ENCODE results near the gene CDK16. TPM values are rescaled to one million over a fixed set of nuclear protein-coding genes. Genes with fewer than 3 reads are reported as not detected.
A peak's percentile ranks its signal among the peaks of the same experiment; 100 is the strongest.

Gene CDK16
- total and polyA plus RNA-seq, 2 of the 4 experiments (the other 2 are of a cell fraction): 85.3 to 106 TPM

GRCh38 chrX:47264483-47265173, 46.1 kb downstream of the CDK16 start:
- no peaks in the 10 kb centered on the region for H3K36me3 ChIP-seq (ENCODE audit: control insufficient read depth, insufficient read depth, low read length)
- H3K4me1 ChIP-seq (ENCODE audit: control insufficient read depth, insufficient read depth, low read length): no peaks in the 10 kb centered on the region
- peaks cover 8% of the 10 kb centered on the region for H3K27me3 ChIP-seq (ENCODE audit: control insufficient read depth, insufficient read depth, low read length)
- H3K23ac ChIP-seq (ENCODE audit: low read depth, low read length): no peak overlapping the region
- no peak overlapping the region for H2AK5ac ChIP-seq (ENCODE audit: low read depth, low read length)
- H2BK20ac ChIP-seq (ENCODE audit: low read depth, low read length): no peak overlapping the region
- no peak overlapping the region for H3K14ac ChIP-seq (replicated peaks; ENCODE audit: low read depth, low read length)
- peak overlapping the region; percentile 9 for H2AFZ ChIP-seq (replicated peaks; ENCODE audit: low read length, poor library complexity)
- intact Hi-C loops (cut with micrococcal nuclease): no loop called here
- no peak overlapping the region for H3K56ac ChIP-seq (ENCODE audit: extremely low read depth, insufficient read depth, low read length)
- BruUV-seq (replicated peaks): no TSS peak
- no peak overlapping the region for H4K91ac ChIP-seq (ENCODE audit: insufficient read depth, low read depth, low read length)
- WGBS, 2 experiments (ENCODE audit: extremely low coverage in 2 of 2, insufficient read length in 1 of 2): no CpG with 5 or more reads among the region's 7 CpGs
- peak; percentile 46 for ATAC-seq (ENCODE audit: low read depth)
- no peak overlapping the region for H3K4me3 ChIP-seq (ENCODE audit: insufficient read depth, low read depth, low read length)
- no peak overlapping the region for H3K4me2 ChIP-seq (ENCODE audit: low read depth, low read length)
- no peak overlapping the region for H2BK120ac ChIP-seq (ENCODE audit: low read depth, low read length)
- no peaks in the 10 kb centered on the region for H3K9me1 ChIP-seq (ENCODE audit: insufficient read depth, low read length)
- dilution Hi-C loops (cut with HindIII; ENCODE audit: low sequenced_read_pairs, unreplicated experiment): no loop called here
- in situ Hi-C loops (cut with MboI; ENCODE audit: low sequenced_read_pairs): no loop called here
- H4K20me1 ChIP-seq (ENCODE audit: insufficient read depth, low read length): no peaks in the 10 kb centered on the region
- H4K5ac ChIP-seq (ENCODE audit: low read depth, low read length): no peak overlapping the region
- H3K18ac ChIP-seq (ENCODE audit: low read depth, low read length): no peak overlapping the region
- no peak overlapping the region for H4K8ac ChIP-seq (ENCODE audit: low read depth in 2 of 2, low read length in 2 of 2)
- TF ChIP-seq RCOR1 (IDR thresholded peaks at IDR 0.05; ENCODE audit: insufficient replicate concordance, low read length) (no peak), BHLHE40 (IDR thresholded peaks at IDR 0.05; ENCODE audit: low read depth, low read length) (peak; percentile 17; the same call in 1 of the 2 replicates), MAFK (IDR thresholded peaks at IDR 0.05; ENCODE audit: low read depth, low read length) (no peak), CEBPB (IDR thresholded peaks at IDR 0.05; ENCODE audit: low read depth, low read length) (no peak), FOS (IDR thresholded peaks at IDR 0.05; ENCODE audit: low read depth, low read length) (peak; percentile 45; the same call in 1 of the 2 replicates)
- DNase-seq: peak; percentile 62
- H2BK5ac ChIP-seq (ENCODE audit: low read depth, low read length, poor library complexity, severe bottlenecking): no peak overlapping the region
- CTCF ChIA-PET: interaction anchor here (0.6 kb wide), 1 partner anchor 20 kb away, joined by 3 read pairs; no protein-coding TSS in a partner anchor
- H2AK9ac ChIP-seq (replicated peaks; ENCODE audit: low read depth, low read length, poor library complexity): no peak overlapping the region
- H2BK15ac ChIP-seq (ENCODE audit: low read depth, low read length): no peak overlapping the region
- H3K79me1 ChIP-seq (ENCODE audit: low read depth in 1 of 2, low read length in 2 of 2): no peaks in the 10 kb centered on the region
- POLR2A ChIA-PET (ENCODE audit: unreplicated experiment): interaction anchor here (0.6 kb wide), 3 partner anchors 9 to 35 kb away, joined by 3 to 11 read pairs (median 5); no protein-coding TSS in a partner anchor
- H3K27ac ChIP-seq (ENCODE audit: insufficient read depth, low read length): no peak overlapping the region
- H3K9ac ChIP-seq (ENCODE audit: low read depth, low read length): no peak overlapping the region
- H3K4ac ChIP-seq (ENCODE audit: low read depth, low read length): 0 out of 2 replicates have a peak overlapping the region, but pooled peaks have one; percentile 12
- no peaks in the 10 kb centered on the region for H3K9me3 ChIP-seq (ENCODE audit: control insufficient read depth, insufficient read depth, low read length)
